HEK293T (cell line): ENCODE data around the gene KANK2.

Experiments
- ELF4 ChIP-seq: fragments of 450-650 bp; IDR thresholded peaks from 2 replicates; pipeline ENCODE4 v1.6.1; 2017; ENCODE audit warnings: antibody characterized with exemption
- FOXK2 ChIP-seq: fragments of 450-650 bp; IDR thresholded peaks from 2 replicates; pipeline ENCODE4 v1.6.1; 2016; ENCODE audit warnings: mild to moderate bottlenecking
- FOXM1 ChIP-seq: fragments of 450-650 bp; IDR thresholded peaks from 2 replicates; pipeline ENCODE4 v1.6.1; 2017; ENCODE audit warnings: mild to moderate bottlenecking, borderline replicate concordance
- ZNF384 ChIP-seq: fragments of 450-650 bp; IDR thresholded peaks from 2 replicates; pipeline ENCODE4 v1.6.1; 2016

- TF ChIP-seq ZNF384, result no peak
- TF ChIP-seq ELF4, result no peak
- TF ChIP-seq FOXK2, result no peak
- no peak for TF ChIP-seq FOXM1
Measured at GRCh38 chr19:11225172-11225571, 27.8 kb upstream of the KANK2 start.
